DOHH2 (cell line): ENCODE results near the gene ST3GAL4.

Source experiments
- H3F3A ChIP-seq: fragments of 200-600 bp; sonication (generic), shearing (Covaris generic); 2 replicates; pipeline ENCODE4 v1.6.0; 2016; ENCODE audit warnings: antibody characterized with exemption, mild to moderate bottlenecking; ENCODE audit not compliant: control insufficient read depth, insufficient read depth
- H3K27ac ChIP-seq: fragments of 200-600 bp; sonication (generic); 2 replicates; pipeline ENCODE4 v1.5.1; 2014; ENCODE audit warnings: low read depth, mild to moderate bottlenecking, low read length, moderate library complexity
- H3K27me3 ChIP-seq: fragments of 200-600 bp; sonication (generic); 2 replicates; pipeline ENCODE4 v1.6.1; 2014; ENCODE audit warnings: mild to moderate bottlenecking, low read length, mixed read lengths; ENCODE audit not compliant: control insufficient read depth
- H3K36me3 ChIP-seq: fragments of 200-600 bp; sonication (generic); 2 replicates; pipeline ENCODE4 v1.6.1; 2014; ENCODE audit warnings: mild to moderate bottlenecking, low read length, moderate library complexity, mixed read lengths; ENCODE audit not compliant: control insufficient read depth
- H3K4me1 ChIP-seq: fragments of 200-600 bp; sonication (generic); 2 replicates; pipeline ENCODE4 v1.6.1; 2014; ENCODE audit warnings: mild to moderate bottlenecking, low read length, mixed read lengths; ENCODE audit not compliant: control insufficient read depth
- H3K4me2 ChIP-seq: fragments of 200-600 bp; sonication (generic); 2 replicates; pipeline ENCODE4 v1.6.0; 2014; ENCODE audit warnings: mild to moderate bottlenecking, low read length, moderate library complexity
- H3K4me3 ChIP-seq: fragments of 200-600 bp; sonication (generic); 2 replicates; pipeline ENCODE4 v1.5.1; 2014; ENCODE audit warnings: mild to moderate bottlenecking, low read length, mixed read lengths
- H3K79me2 ChIP-seq: fragments of 200-600 bp; sonication (generic); 2 replicates; pipeline ENCODE4 v1.6.1; 2014; ENCODE audit warnings: mild to moderate bottlenecking, low read length, mixed read lengths; ENCODE audit not compliant: control insufficient read depth
- H3K9me2 ChIP-seq: fragments of 200-600 bp; sonication (generic); replicated peaks from 2 replicates; pipeline ENCODE4 v1.6.1; 2014; ENCODE audit warnings: mild to moderate bottlenecking, low read length, mixed read lengths; ENCODE audit not compliant: control insufficient read depth
- H3K9me3 ChIP-seq: fragments of 200-600 bp; sonication (generic); 2 replicates; pipeline ENCODE4 v1.6.1; 2014; ENCODE audit warnings: antibody characterized with exemption, low read length, mixed read lengths; ENCODE audit not compliant: control insufficient read depth, insufficient read depth
- H4K20me1 ChIP-seq: fragments of 200-600 bp; sonication (generic); 2 replicates; pipeline ENCODE4 v1.6.0; 2014; ENCODE audit warnings: low read depth, mild to moderate bottlenecking, antibody characterized with exemption, low read length, moderate library complexity; ENCODE audit not compliant: control insufficient read depth, insufficient read depth
- EZH2phosphoT487 ChIP-seq: fragments of 200-600 bp; sonication (generic); IDR thresholded peaks from 2 replicates; pipeline ENCODE4 v1.6.1; 2017; ENCODE audit warnings: borderline replicate concordance, mild to moderate bottlenecking, antibody characterized with exemption, low read length, moderate library complexity, mixed read lengths
- TF ChIP-seq, protein P1 (sequence below): fragments of 200-600 bp; sonication (generic); IDR thresholded peaks from one replicate; pipeline ENCODE4 v1.5.1; 2014; ENCODE audit warnings: antibody characterized with exemption, mild to moderate bottlenecking, low read depth, low read length; ENCODE audit not compliant: poor library complexity, severe bottlenecking

The ST3GAL4 gene

GRCh38 chr11:126422446-126422845, 67.0 kb downstream of the ST3GAL4 start:
- H4K20me1 ChIP-seq: no peaks in the 10 kb centered on the region
- no peak overlapping the region for H3K4me3 ChIP-seq
- TF ChIP-seq EZH2phosphoT487: no peak
- TF ChIP-seq, protein P1, sequence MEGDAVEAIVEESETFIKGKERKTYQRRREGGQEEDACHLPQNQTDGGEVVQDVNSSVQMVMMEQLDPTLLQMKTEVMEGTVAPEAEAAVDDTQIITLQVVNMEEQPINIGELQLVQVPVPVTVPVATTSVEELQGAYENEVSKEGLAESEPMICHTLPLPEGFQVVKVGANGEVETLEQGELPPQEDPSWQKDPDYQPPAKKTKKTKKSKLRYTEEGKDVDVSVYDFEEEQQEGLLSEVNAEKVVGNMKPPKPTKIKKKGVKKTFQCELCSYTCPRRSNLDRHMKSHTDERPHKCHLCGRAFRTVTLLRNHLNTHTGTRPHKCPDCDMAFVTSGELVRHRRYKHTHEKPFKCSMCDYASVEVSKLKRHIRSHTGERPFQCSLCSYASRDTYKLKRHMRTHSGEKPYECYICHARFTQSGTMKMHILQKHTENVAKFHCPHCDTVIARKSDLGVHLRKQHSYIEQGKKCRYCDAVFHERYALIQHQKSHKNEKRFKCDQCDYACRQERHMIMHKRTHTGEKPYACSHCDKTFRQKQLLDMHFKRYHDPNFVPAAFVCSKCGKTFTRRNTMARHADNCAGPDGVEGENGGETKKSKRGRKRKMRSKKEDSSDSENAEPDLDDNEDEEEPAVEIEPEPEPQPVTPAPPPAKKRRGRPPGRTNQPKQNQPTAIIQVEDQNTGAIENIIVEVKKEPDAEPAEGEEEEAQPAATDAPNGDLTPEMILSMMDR: no peak
- no peaks in the 10 kb centered on the region for H3K9me3 ChIP-seq
- peaks cover 3% of the 10 kb centered on the region; the same call in 1 of the 2 replicates for H3F3A ChIP-seq
- H3K79me2 ChIP-seq: no peaks in the 10 kb centered on the region
- no peak overlapping the region for H3K4me2 ChIP-seq
- no peaks in the 10 kb centered on the region for H3K27me3 ChIP-seq
- no peak overlapping the region for H3K27ac ChIP-seq
- no peaks in the 10 kb centered on the region for H3K36me3 ChIP-seq
- H3K4me1 ChIP-seq: peaks cover 34% of the 10 kb centered on the region
- H3K9me2 ChIP-seq: no peaks in the 10 kb centered on the region

DNA sequence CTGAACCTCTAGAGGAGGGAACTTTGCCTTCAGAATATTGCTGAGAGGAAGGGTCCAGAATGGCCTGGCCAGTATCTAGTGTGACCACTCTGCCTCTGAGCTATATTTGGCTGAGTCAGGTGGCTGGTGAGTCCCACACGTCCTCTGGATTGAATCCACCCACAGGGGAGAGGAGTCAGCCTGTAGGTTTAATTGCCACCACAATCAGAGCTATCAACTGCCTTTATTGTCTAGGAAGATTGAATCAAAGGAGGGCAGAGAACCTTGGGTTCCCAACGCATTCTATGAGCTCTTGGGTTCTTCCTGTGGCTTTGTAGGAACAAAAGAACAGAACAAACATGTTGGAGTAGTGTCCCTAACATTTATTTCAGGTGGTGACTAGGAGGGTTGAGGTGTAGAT, 67.7 kb downstream of the ST3GAL4 start:
- Histone ChIP-seq H3K27ac (no peak overlapping the region), H3K27me3 (no peaks in the 10 kb centered on the region), H3F3A (peaks cover 3% of the 10 kb centered on the region; the same call in 1 of the 2 replicates), H3K79me2 (no peaks in the 10 kb centered on the region), H3K4me1 (peaks cover 41% of the 10 kb centered on the region), H3K9me3 (no peaks in the 10 kb centered on the region), H3K9me2 (no peaks in the 10 kb centered on the region), H3K4me3 (no peak overlapping the region), H3K36me3 (no peaks in the 10 kb centered on the region), H4K20me1 (no peaks in the 10 kb centered on the region), H3K4me2 (no peak overlapping the region)
- TF ChIP-seq, protein P1: no peak
- TF ChIP-seq EZH2phosphoT487: no peak

DNA sequence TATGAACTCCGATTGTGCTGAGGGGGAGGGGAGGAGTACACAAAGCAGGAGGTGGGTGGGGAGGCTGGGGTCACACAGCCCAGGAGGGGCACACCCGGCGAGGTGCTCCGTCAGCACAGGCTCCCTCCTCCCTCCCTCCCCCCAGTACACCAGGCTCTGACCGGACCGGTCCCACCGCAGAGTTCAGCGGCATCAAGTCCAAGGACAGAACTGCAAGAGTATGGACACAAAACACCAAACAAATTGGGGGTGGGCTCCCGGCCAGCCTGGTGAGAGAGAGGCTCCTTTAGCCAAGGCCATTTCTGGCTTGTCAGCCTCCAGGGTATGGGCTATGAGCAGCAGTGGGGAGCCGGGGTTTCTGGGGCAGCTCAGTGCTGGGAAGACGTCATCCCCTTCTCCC, 68.3 kb downstream of the ST3GAL4 start:
- H3K4me1 ChIP-seq: peaks cover 42% of the 10 kb centered on the region
- no peaks in the 10 kb centered on the region for H3K9me2 ChIP-seq
- no peaks in the 10 kb centered on the region for H3K79me2 ChIP-seq
- no peaks in the 10 kb centered on the region for H3K27me3 ChIP-seq
- H4K20me1 ChIP-seq: no peaks in the 10 kb centered on the region
- H3K36me3 ChIP-seq: no peaks in the 10 kb centered on the region
- no peak overlapping the region for H3K4me3 ChIP-seq
- no peaks in the 10 kb centered on the region for H3K9me3 ChIP-seq
- peaks cover 3% of the 10 kb centered on the region; the same call in 1 of the 2 replicates for H3F3A ChIP-seq
- H3K4me2 ChIP-seq: no peak overlapping the region
- H3K27ac ChIP-seq: no peak overlapping the region
- TF ChIP-seq, protein P1: no peak
- TF ChIP-seq EZH2phosphoT487: no peak
